GM21423 (cell line): ENCODE measurements around the gene CNTN3.

Source experiments
- ATAC-seq: cut with Tn5 transposase; IDR thresholded peaks from one replicate; pipeline ENCODE4 v1.9.1; 2021; ENCODE audit warnings: mild to moderate bottlenecking, moderate library complexity; ENCODE audit not compliant: unreplicated experiment

Gene CNTN3

GRCh38 chr3:74613060-74613459 is 1.4 kb downstream of the CNTN3 start:
- no peak for ATAC-seq

GRCh38 chr3:74611206-74611605 is 3.3 kb downstream of the CNTN3 start:
- ATAC-seq = no peak

- ATAC-seq = no peak
Measured at GRCh38 chr3:74607803-74608202, 6.7 kb downstream of the CNTN3 start.

- no peak for ATAC-seq
Measured at GRCh38 chr3:74606996-74607395, 7.5 kb downstream of the CNTN3 start.

GRCh38 chr3:74605437-74605836 is 9.0 kb downstream of the CNTN3 start:
- no peak for ATAC-seq

GRCh38 chr3:74603292-74603691 is 11.2 kb downstream of the CNTN3 start:
- ATAC-seq = no peak

GRCh38 chr3:74602471-74602870 is 12.0 kb downstream of the CNTN3 start:
- ATAC-seq = no peak

GRCh38 chr3:74601793-74602192 is 12.7 kb downstream of the CNTN3 start:
- no peak for ATAC-seq

- no peak for ATAC-seq
Measured at GRCh38 chr3:74599564-74599963, 14.9 kb downstream of the CNTN3 start.

GRCh38 chr3:74593152-74593551 is 21.3 kb downstream of the CNTN3 start:
- ATAC-seq = no peak

- no peak for ATAC-seq
Measured at GRCh38 chr3:74592359-74592758, 22.1 kb downstream of the CNTN3 start.

- ATAC-seq = no peak
Measured at GRCh38 chr3:74591946-74592345, 22.5 kb downstream of the CNTN3 start.

GRCh38 chr3:74591342-74591741 is 23.1 kb downstream of the CNTN3 start:
- ATAC-seq = no peak

GRCh38 chr3:74590620-74591262 is 23.7 kb downstream of the CNTN3 start:
- ATAC-seq = no peak

- ATAC-seq = no peak
Measured at GRCh38 chr3:74584782-74585181, 29.7 kb downstream of the CNTN3 start.

GRCh38 chr3:74582982-74583381 is 31.5 kb downstream of the CNTN3 start:
- ATAC-seq = no peak

GRCh38 chr3:74575857-74576256 is 38.6 kb downstream of the CNTN3 start:
- no peak for ATAC-seq

- ATAC-seq = no peak
Measured at GRCh38 chr3:74571118-74571517, 43.3 kb downstream of the CNTN3 start.
